AG08396 (cell line): ENCODE results near the gene PTPRE.

Experiments
- DNase-seq: peaks from one replicate; pipeline ENCODE4 v3.0.0; 2012; ENCODE audit warnings: low spot score, mixed read lengths

PTPRE gene

GRCh38 chr10:128095027-128095752 is 188.3 kb downstream of the PTPRE start:
- DNase-seq: no peak

GRCh38 chr10:128095753-128096469 is 189.0 kb downstream of the PTPRE start:
- no peak for DNase-seq

GRCh38 chr10:128096486-128097199 is 189.7 kb downstream of the PTPRE start:
- no peak for DNase-seq

- DNase-seq: no peak
Measured at GRCh38 chr10:128097783-128098182, 190.9 kb downstream of the PTPRE start.

GRCh38 chr10:128098631-128099030 is 191.7 kb downstream of the PTPRE start:
- no peak for DNase-seq

- no peak for DNase-seq
Measured at GRCh38 chr10:128099901-128100300, 193.0 kb downstream of the PTPRE start.

- no peak for DNase-seq
Measured at GRCh38 chr10:128101901-128102300, 195.0 kb downstream of the PTPRE start.

- DNase-seq: no peak
Measured at GRCh38 chr10:128102480-128103228, 195.8 kb downstream of the PTPRE start.

GRCh38 chr10:128103229-128103714 is 196.4 kb downstream of the PTPRE start:
- no peak for DNase-seq

- no peak for DNase-seq
Measured at GRCh38 chr10:128105383-128105782, 198.5 kb downstream of the PTPRE start.

- DNase-seq: no peak
Measured at GRCh38 chr10:128109707-128110106, 202.8 kb downstream of the PTPRE start.

- DNase-seq: no peak
Measured at GRCh38 chr10:128110339-128110738, 203.4 kb downstream of the PTPRE start.

GRCh38 chr10:128111696-128112095 is 204.8 kb downstream of the PTPRE start:
- DNase-seq: no peak

GRCh38 chr10:128113026-128113425 is 206.1 kb downstream of the PTPRE start:
- DNase-seq: no peak

- DNase-seq: no peak
Measured at GRCh38 chr10:128114901-128115300, 208.0 kb downstream of the PTPRE start.

GRCh38 chr10:128115356-128115755 is 208.5 kb downstream of the PTPRE start:
- no peak for DNase-seq

GRCh38 chr10:128116187-128116586 is 209.3 kb downstream of the PTPRE start:
- DNase-seq: no peak

GRCh38 chr10:128116851-128117615 is 210.1 kb downstream of the PTPRE start:
- DNase-seq: no peak

- DNase-seq: no peak
Measured at GRCh38 chr10:128121750-128122412, 215.0 kb downstream of the PTPRE start.

- DNase-seq: no peak
Measured at GRCh38 chr10:128122931-128123330, 216.0 kb downstream of the PTPRE start.

GRCh38 chr10:128123846-128124245 is 216.9 kb downstream of the PTPRE start:
- DNase-seq: peak; percentile 16
